Gastroesophageal sphincter (tissue), 4 donors: Measurements from ENCODE around the gene ALPL. TPM values are rescaled to one million over a fixed set of nuclear protein-coding genes. Genes with fewer than 3 reads are reported as not detected.

ENCODE experiments used
- ATAC-seq: fragments of 150-250 bp; one replicate; pipeline ENCODE4 v1.9.1; 2016; ENCODE audit warnings: mild to moderate bottlenecking, moderate library complexity
- H3K27ac ChIP-seq, 4 donors: fragments of 200-600 bp; sonication (generic) in 3 of 4; 1 replicate in 3 of 4; 2 replicates in 1 of 4; pipeline ENCODE4 v1.5.1; 2016 to 2019
- H3K27me3 ChIP-seq: fragments of 200-600 bp; sonication (generic); one replicate; pipeline ENCODE4 v1.5.1; 2019
- H3K36me3 ChIP-seq, 2 donors: fragments of 200-600 bp; sonication (generic); one replicate each; pipeline ENCODE4 v1.5.1; 2019; ENCODE audit warnings: control low read depth in 1 of 2
- H3K4me1 ChIP-seq, 3 donors: fragments of 200-600 bp; sonication (generic); 1 replicate in 2 of 3; 2 replicates in 1 of 3; pipeline ENCODE4 v1.5.1; 2016 to 2019; ENCODE audit warnings: control low read depth in 2 of 3
- H3K4me3 ChIP-seq, 2 donors: fragments of 200-600 bp; sonication (generic); one replicate each; pipeline ENCODE4 v1.5.1; 2019; ENCODE audit warnings: mild to moderate bottlenecking in 1 of 2, moderate library complexity in 1 of 2
- H3K9me3 ChIP-seq, 3 donors: fragments of 200-600 bp; sonication (generic); one replicate each; pipeline ENCODE4 v1.5.1; 2017 to 2019; ENCODE audit warnings: control low read depth in 2 of 3
- EP300 ChIP-seq: sonication (generic); formaldehyde crosslinking; IDR thresholded peaks from one replicate; pipeline ENCODE4 v1.6.1; 2017; ENCODE audit warnings: antibody characterized with exemption, mild to moderate bottlenecking
- POLR2A ChIP-seq, 2 donors: fragments of 450-650 bp; IDR thresholded peaks; one replicate each; pipeline ENCODE4 v1.6.1; 2017; ENCODE audit warnings: antibody characterized with exemption in 2 of 2, mild to moderate bottlenecking in 2 of 2, moderate library complexity in 1 of 2
- POLR2AphosphoS5 ChIP-seq: sonication (generic); formaldehyde crosslinking; IDR thresholded peaks from one replicate; pipeline ENCODE4 v1.6.1; 2017; ENCODE audit warnings: antibody characterized with exemption
- WGBS, 2 donors: methylation state at CpG; one replicate each; pipeline ENCODE4 v1.1.5; 2018; ENCODE audit warnings: low coverage in 1 of 2; 5-methylcytosine and 5-hydroxymethylcytosine counted together
- total RNA-seq, 4 donors: library from RNA; depleted of rRNA; stranded (reverse); fragments of >200 nt; gene quantifications; one replicate each; pipeline ENCODE4 v1.1.0, GENCODE V29; 2016
- TF ChIP-seq, protein P1 (sequence below), 4 experiments: fragments of 200-600 bp in 2 of 4; fragments of 450-650 bp in 2 of 4; sonication (generic) in 1 of 4; IDR thresholded peaks; one replicate each; pipeline ENCODE4 v1.5.1; 2017 to 2019; ENCODE audit warnings: antibody characterized with exemption in 4 of 4, mild to moderate bottlenecking in 2 of 4, moderate library complexity in 2 of 4

The ALPL gene
- total RNA-seq, 4 donors from 2014 or later = 0.62 to 6.1 (median 3.9) TPM

DNA sequence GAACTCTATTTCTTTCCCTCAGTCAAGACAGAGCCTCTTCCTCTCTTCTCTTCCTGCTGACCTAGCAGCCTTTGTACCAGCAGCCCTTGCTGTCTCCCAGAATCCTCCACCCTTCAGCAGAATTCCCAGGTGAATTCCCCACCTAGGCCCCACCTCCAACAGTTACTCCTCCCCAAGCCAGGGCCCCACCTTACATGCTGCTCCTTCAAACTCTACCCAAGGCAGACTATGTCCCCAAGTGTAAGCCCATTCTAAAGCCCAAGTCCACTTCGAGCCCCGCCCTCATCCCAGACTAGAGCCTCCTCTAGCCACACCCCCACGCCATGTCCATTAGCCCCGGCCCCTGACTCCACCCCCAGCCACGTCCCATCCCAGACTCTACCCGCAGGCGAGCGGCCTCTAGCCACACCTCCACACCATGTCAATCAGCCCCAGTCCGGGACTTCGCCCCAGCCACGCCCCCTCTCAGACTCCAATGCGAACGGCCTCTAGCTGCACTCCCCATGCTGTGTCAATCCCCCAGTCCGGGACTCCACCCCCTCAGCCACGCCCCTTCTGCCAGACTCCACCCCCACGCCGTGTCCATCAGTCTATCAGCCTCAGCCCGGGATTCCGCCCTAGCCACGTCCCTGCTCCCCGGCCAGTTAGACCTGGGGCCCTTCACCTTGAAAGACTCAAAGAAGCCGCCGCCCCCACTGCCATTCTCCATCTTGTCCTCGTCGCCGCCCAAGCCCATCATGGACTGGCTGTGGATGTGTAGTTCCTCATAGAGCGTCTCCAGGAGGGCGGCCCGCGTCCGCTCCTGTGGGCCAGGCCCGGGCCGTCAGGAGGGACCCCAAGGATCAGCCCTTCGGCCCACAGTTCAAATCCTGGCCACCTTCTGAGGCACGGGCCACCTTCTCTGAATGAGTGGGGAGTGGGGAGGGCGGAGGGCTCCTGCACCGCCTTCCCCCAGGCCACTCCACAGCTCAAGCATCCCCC lies 98.6 kb downstream of the ALPL start:
- TF ChIP-seq POLR2A (IDR thresholded peaks at IDR 0.05) = no peak
- no peak for TF ChIP-seq EP300
- TF ChIP-seq, protein P1, sequence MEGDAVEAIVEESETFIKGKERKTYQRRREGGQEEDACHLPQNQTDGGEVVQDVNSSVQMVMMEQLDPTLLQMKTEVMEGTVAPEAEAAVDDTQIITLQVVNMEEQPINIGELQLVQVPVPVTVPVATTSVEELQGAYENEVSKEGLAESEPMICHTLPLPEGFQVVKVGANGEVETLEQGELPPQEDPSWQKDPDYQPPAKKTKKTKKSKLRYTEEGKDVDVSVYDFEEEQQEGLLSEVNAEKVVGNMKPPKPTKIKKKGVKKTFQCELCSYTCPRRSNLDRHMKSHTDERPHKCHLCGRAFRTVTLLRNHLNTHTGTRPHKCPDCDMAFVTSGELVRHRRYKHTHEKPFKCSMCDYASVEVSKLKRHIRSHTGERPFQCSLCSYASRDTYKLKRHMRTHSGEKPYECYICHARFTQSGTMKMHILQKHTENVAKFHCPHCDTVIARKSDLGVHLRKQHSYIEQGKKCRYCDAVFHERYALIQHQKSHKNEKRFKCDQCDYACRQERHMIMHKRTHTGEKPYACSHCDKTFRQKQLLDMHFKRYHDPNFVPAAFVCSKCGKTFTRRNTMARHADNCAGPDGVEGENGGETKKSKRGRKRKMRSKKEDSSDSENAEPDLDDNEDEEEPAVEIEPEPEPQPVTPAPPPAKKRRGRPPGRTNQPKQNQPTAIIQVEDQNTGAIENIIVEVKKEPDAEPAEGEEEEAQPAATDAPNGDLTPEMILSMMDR (IDR thresholded peaks at IDR 0.05) = no peak
- no peak for TF ChIP-seq POLR2AphosphoS5
- peak; percentile 66 for ATAC-seq
- H3K27ac ChIP-seq = no peak overlapping the region
- H3K36me3 ChIP-seq = no peaks in the 10 kb centered on the region
- peaks cover 18% of the 10 kb centered on the region for H3K27me3 ChIP-seq
- no peaks in the 10 kb centered on the region for H3K4me1 ChIP-seq
- WGBS, 2 donors = 7 to 26% methylated on average over 11 to 13 of the region's 37 CpGs
- H3K4me3 ChIP-seq = no peak overlapping the region
- no peaks in the 10 kb centered on the region for H3K9me3 ChIP-seq

DNA sequence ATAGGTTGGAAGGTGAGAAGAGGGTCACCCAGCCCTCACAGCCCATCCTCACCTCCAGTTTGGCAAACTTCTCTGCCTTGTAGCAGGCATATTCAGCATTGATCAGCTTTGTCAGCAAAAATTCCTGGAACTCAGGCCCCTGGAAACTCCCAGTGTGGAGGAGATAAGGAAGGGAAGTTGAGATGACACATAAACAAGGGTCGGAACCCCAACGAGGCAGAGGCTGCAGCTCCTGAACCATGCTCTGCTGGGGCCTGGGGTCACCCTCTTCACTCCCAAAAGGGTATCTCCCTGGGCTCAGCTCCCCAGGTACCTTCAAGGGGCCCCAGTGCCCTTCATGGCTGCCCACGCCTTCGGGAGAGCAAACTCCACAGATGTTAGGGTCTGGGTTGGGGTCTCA lies 99.6 kb downstream of the ALPL start:
- WGBS, 2 donors = 67% methylated on average over 3 of the region's 4 CpGs; no CpG with 5 or more reads in 1 of the 2 donors
- ATAC-seq = no peak
- Histone ChIP-seq H3K4me3 (no peak overlapping the region), H3K4me1 (no peaks in the 10 kb centered on the region), H3K9me3 (no peaks in the 10 kb centered on the region), H3K27me3 (peaks cover 11% of the 10 kb centered on the region), H3K36me3 (no peaks in the 10 kb centered on the region), H3K27ac (no peak overlapping the region)
- TF ChIP-seq POLR2A (IDR thresholded peaks at IDR 0.05) = no peak
- TF ChIP-seq POLR2AphosphoS5 = no peak
- TF ChIP-seq, protein P1 (IDR thresholded peaks at IDR 0.05) = no peak
- no peak for TF ChIP-seq EP300

DNA sequence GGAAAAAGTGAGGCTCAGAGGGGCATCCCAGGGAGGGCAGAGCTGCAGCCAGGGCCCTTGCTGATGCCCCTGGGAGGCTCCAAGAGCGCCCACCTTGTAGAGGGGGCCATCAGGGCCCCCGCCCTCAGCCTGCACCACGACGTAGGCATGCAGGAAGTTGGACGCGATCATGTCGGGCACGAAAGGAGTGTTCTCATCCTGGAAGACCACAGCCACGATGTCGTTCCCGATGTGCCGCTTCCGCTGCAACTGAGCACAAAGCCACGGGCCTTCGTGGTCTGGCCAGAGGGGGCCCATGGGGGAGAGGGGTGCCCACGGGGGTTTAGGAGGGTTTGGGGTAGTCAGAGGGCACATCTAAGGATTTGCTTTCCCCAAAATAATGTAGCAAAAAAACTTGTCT lies 100.8 kb downstream of the ALPL start:
- ATAC-seq = no peak
- Histone ChIP-seq H3K4me1 (no peaks in the 10 kb centered on the region), H3K4me3 (no peak overlapping the region), H3K27me3 (peaks cover 11% of the 10 kb centered on the region), H3K9me3 (no peaks in the 10 kb centered on the region), H3K27ac (no peak overlapping the region), H3K36me3 (no peaks in the 10 kb centered on the region)
- 82 to 100% methylated on average over 1 to 10 of the region's 16 CpGs for WGBS, 2 donors
- TF ChIP-seq EP300 (no peak), POLR2AphosphoS5 (no peak), POLR2A (IDR thresholded peaks at IDR 0.05) (no peak)
- TF ChIP-seq, protein P1 (IDR thresholded peaks at IDR 0.05) = no peak

DNA sequence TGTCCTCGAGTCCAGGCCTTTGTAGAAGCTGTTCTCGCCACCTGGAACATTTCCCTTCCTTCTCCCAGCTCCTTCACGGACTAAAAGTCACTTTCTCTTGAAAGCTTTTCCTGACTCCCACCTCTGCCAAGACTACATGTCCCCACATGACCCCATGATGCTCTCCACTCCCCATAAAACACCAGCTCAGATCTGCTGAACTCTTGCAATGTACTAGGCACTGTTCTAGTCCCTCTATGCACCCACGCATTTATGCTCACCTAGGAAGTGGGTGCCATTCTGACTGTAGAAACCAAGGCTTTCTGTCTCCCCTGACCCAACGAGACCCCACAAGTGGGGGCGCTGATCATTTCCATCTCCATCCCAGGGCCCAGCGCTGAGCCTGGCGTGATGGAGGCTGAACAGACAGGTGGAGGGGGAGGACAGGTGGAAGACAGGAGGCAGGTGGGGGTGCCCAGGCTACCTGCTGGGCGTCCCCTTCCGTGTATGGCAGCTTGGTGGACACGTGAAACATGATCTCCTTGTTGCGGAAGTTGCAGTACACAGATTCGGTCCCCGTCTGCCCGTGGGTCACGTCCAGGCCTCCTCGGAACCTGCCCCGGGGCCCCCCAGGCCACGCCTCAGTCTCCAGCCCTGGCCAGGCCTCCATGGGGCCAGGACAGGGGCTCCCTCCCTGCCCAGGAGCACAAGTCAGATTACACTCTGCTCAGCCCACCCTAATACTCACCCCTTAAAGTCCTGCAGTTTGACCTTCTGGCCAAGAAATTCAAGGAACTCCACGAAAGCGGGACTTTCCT lies 102.0 kb downstream of the ALPL start:
- Histone ChIP-seq H3K27me3 (peaks cover 11% of the 10 kb centered on the region), H3K4me3 (no peak overlapping the region), H3K36me3 (no peaks in the 10 kb centered on the region), H3K27ac (no peak overlapping the region), H3K9me3 (no peaks in the 10 kb centered on the region), H3K4me1 (no peaks in the 10 kb centered on the region)
- WGBS, 2 donors = 55 to 60% methylated on average over 1 to 4 of the region's 21 CpGs
- no peak for ATAC-seq
- TF ChIP-seq EP300 (no peak), POLR2AphosphoS5 (no peak), POLR2A (IDR thresholded peaks at IDR 0.05) (no peak)
- TF ChIP-seq, protein P1 (IDR thresholded peaks at IDR 0.05) = no peak
